ENCODE results near the gene MYCBPAP.

The MYCBPAP gene

GRCh38 chr17:50499270-50499669, 9.0 kb upstream of the MYCBPAP start:
- no peak for DNase-seq (ENCODE audit: low read depth)
- no peak overlapping the region for H3K4me3 ChIP-seq (ENCODE audit: control insufficient read depth, low read depth, low read length)
- TF ChIP-seq, protein P1, sequence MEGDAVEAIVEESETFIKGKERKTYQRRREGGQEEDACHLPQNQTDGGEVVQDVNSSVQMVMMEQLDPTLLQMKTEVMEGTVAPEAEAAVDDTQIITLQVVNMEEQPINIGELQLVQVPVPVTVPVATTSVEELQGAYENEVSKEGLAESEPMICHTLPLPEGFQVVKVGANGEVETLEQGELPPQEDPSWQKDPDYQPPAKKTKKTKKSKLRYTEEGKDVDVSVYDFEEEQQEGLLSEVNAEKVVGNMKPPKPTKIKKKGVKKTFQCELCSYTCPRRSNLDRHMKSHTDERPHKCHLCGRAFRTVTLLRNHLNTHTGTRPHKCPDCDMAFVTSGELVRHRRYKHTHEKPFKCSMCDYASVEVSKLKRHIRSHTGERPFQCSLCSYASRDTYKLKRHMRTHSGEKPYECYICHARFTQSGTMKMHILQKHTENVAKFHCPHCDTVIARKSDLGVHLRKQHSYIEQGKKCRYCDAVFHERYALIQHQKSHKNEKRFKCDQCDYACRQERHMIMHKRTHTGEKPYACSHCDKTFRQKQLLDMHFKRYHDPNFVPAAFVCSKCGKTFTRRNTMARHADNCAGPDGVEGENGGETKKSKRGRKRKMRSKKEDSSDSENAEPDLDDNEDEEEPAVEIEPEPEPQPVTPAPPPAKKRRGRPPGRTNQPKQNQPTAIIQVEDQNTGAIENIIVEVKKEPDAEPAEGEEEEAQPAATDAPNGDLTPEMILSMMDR (conservative IDR thresholded peaks at IDR 0.05; ENCODE audit: control insufficient read depth, insufficient read depth, low read depth, low read length), result no peak

DNA sequence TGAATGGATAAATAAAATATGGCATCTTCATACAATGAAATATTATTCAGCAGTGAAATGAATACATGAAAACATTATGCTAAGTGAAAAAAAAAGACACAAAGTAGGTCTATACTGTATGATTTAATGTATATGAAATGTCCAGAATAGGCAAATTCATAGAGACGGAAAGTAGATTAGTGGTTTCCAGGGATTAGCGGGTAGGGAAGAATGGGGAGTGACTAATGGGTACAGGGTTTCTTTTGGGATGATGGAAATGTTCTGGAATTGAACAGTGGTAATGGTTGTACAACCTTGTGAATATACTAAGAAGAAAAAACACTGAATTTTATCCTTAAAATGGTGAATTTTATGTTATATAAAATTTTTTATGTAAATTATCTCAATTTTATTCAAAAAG, 8.5 kb upstream of the MYCBPAP start:
- no peak overlapping the region for H3K4me3 ChIP-seq (ENCODE audit: control insufficient read depth, low read depth, low read length)
- TF ChIP-seq, protein P1 (conservative IDR thresholded peaks at IDR 0.05; ENCODE audit: control insufficient read depth, insufficient read depth, low read depth, low read length), result no peak
- DNase-seq (ENCODE audit: low read depth), result no peak

DNA sequence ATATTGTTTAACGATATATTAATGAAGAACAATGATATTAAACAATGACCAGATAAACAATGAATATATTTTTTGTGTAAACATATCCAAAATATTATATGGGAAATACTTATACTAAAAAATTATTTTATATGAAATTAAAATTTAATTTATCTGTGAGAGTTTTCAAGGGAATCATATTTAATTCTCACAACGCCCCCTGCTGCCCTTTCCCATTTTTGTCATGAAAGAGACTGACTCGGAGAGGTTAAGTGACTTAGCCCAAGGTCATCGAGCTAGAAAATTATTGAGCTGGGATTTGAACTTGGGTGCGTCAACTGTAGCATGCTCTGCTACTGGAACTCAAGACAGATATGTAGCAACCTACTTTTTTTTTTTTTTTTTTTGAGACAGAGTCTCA, 7.2 kb upstream of the MYCBPAP start:
- H3K4me3 ChIP-seq (ENCODE audit: control insufficient read depth, low read depth, low read length), result no peak overlapping the region
- peak; percentile 58 for DNase-seq (ENCODE audit: low read depth)
- TF ChIP-seq, protein P1 (conservative IDR thresholded peaks at IDR 0.05; ENCODE audit: control insufficient read depth, insufficient read depth, low read depth, low read length), result peak; percentile 50

GRCh38 chr17:50502301-50502990, 5.8 kb upstream of the MYCBPAP start:
- no peak for DNase-seq (ENCODE audit: low read depth)
- TF ChIP-seq, protein P1 (conservative IDR thresholded peaks at IDR 0.05; ENCODE audit: control insufficient read depth, insufficient read depth, low read depth, low read length), result no peak

DNA sequence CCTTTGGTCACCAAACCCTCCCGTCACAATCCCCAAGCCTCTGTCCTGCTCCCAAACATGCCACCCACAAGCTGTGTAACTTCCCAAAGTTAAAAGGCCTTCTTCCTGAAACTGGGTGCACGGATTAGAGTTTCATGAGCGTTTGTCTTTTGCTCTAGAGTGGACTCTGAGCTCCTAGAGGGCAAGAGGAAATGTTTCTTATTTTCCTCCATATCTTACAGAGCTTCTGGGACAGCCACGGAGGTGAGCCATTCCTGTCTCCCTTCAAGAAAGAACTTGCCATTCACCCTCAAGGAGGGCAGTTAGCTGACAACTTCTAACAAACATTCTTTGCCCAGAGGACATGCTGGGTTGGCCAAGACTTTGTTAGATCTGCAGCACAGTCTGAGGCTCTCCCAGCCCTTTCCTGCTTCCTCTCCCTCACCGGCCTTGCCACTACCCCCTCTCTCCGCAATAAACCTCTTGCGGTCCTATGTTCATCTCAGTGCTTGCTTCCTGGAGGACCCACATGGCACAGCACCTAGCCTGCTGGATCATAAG, 2.6 kb upstream of the MYCBPAP start:
- no peak for DNase-seq (ENCODE audit: low read depth)
- no peak overlapping the region for H3K4me3 ChIP-seq (ENCODE audit: control insufficient read depth, low read depth, low read length)
- TF ChIP-seq, protein P1 (conservative IDR thresholded peaks at IDR 0.05; ENCODE audit: control insufficient read depth, insufficient read depth, low read depth, low read length), result no peak

More at GRCh38 chr17:50502301-50502990, 5.8 kb upstream of the MYCBPAP start:
- no peak overlapping the region for H3K4me3 ChIP-seq (ENCODE audit: control insufficient read depth, low read depth, low read length)

GRCh38 chr17:50506298-50506697, 1.9 kb upstream of the MYCBPAP start:
- no peak for DNase-seq (ENCODE audit: low read depth)
- no peak overlapping the region for H3K4me3 ChIP-seq (ENCODE audit: control insufficient read depth, low read depth, low read length)
- TF ChIP-seq, protein P1 (conservative IDR thresholded peaks at IDR 0.05; ENCODE audit: control insufficient read depth, insufficient read depth, low read depth, low read length), result no peak

Measured in fibroblast of mammary gland (primary cell).